Measurements from ENCODE around the gene LRRC19. TPM values are rescaled to one million over a fixed set of nuclear protein-coding genes. Genes with fewer than 3 reads are reported as not detected.
A peak's percentile ranks its signal among the peaks of the same experiment; 100 is the strongest.

Gene LRRC19
- total RNA-seq, 1 experiment from 2014 or later, result not detected

DNA sequence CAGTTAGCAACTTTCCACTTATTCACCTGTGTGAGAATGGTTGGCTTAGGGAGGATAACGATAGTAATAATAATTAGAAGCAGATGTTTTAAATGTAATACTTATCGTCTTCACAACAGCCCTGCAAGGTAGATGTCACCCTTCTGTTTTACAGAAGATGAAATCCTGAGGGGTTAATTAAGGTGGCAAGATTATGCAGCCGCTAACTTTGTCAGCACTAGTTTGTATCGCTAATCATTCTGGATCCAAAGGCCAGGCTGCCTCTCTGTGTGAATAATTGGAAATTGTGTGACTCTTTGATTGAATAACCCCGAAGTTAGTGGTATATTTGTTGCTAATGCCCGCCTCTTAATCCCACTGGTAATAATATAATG is 48.6 kb downstream of the LRRC19 start (continued):
- TF ChIP-seq, protein P1, sequence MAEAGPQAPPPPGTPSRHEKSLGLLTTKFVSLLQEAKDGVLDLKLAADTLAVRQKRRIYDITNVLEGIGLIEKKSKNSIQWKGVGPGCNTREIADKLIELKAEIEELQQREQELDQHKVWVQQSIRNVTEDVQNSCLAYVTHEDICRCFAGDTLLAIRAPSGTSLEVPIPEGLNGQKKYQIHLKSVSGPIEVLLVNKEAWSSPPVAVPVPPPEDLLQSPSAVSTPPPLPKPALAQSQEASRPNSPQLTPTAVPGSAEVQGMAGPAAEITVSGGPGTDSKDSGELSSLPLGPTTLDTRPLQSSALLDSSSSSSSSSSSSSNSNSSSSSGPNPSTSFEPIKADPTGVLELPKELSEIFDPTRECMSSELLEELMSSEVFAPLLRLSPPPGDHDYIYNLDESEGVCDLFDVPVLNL (CRISPR knock-in tag; IDR thresholded peaks at IDR 0.05; ENCODE audit: borderline replicate concordance, low read depth), result no peak
- TF ChIP-seq HMGA2 (CRISPR knock-in tag; IDR thresholded peaks at IDR 0.05) (no peak), NR3C1 (CRISPR knock-in tag; conservative IDR thresholded peaks at IDR 0.05; ENCODE audit: low read depth) (no peak), ELF4 (CRISPR knock-in tag; IDR thresholded peaks at IDR 0.05; ENCODE audit: low read depth) (no peak)
- TF ChIP-seq, protein P2, sequence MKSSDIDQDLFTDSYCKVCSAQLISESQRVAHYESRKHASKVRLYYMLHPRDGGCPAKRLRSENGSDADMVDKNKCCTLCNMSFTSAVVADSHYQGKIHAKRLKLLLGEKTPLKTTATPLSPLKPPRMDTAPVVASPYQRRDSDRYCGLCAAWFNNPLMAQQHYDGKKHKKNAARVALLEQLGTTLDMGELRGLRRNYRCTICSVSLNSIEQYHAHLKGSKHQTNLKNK (CRISPR knock-in tag; IDR thresholded peaks at IDR 0.05), result no peak
- TF ChIP-seq, protein P3, sequence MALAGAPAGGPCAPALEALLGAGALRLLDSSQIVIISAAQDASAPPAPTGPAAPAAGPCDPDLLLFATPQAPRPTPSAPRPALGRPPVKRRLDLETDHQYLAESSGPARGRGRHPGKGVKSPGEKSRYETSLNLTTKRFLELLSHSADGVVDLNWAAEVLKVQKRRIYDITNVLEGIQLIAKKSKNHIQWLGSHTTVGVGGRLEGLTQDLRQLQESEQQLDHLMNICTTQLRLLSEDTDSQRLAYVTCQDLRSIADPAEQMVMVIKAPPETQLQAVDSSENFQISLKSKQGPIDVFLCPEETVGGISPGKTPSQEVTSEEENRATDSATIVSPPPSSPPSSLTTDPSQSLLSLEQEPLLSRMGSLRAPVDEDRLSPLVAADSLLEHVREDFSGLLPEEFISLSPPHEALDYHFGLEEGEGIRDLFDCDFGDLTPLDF (CRISPR knock-in tag; IDR thresholded peaks at IDR 0.05), result no peak

DNA sequence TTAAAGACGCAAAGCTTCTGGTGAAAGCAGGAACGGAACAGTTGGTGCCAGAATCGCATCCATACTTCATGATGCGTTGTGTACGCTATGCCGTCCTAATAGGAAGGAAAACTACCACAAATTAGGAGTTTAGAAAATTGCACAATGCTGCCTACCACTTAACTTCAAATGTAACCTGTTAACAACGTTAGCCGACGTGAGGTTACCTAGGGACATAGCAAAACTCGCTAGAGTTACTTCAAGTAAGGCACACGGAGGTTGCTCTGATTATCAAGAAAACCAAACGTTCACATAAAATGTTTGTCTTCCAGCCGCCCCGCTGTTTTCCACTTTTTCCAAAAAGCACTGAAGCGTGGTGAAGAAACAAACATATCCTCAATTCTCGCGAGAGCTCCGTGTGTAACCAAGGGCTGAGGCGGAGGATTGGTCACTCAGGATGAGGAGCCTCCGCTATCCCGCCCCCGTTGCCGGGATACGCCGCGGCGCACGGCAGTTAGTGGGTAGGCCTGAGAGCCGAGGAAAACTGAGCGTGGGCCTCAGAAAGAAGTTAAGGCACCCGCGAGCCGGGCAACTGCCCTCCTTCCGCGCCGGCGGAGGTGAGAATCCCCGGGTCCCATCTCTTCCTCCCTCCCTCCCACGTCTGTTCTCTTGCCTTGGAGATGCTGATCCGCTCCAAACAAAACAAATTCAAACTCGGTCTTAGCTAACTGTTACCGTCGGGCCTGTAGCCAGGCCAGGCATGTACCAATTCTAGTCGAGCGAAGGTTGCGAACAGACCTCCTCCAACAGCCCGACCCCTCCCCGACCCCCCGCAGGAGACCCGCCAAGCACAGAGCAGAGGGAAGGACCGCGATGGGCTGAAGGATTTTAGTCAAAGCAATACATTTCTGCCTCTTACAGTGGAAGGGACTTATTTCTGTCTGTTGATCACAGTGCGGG is 49.3 kb downstream of the LRRC19 start, which contains the start of gene IFT74:
TSS of gene IFT74 (plus strand) at position 492 of the 939 bp plus-strand sequence. CDS start 5,556 bp downstream, outside the sequence.
- ATAC-seq (peak; percentile 98), DNase-seq (ENCODE audit: low spot score) (peak; percentile 90)
- Mint-ChIP-seq H3K4me3 (peak within 1 kb of the TSS; percentile 90), H3K9me3 (no peaks in the 10 kb centered on the region), H3K4me1 (peaks cover 14% of the 10 kb centered on the region), H3K27me3 (ENCODE audit: low read depth) (no peaks in the 10 kb centered on the region; the same call in 1 of the 2 replicates), H3K36me3 (no peaks in the 10 kb centered on the region), H3K27ac (peak within 1 kb of the TSS; percentile 93)
- ChIA-PET CTCF (interaction anchor here (0.6 to 2.0 kb wide), 6 partner anchors 9 to 269 kb away, joined by 3 to 18 read pairs (median 8); partner anchors contain the start of genes CAAP1 and PLAA), POLR2A (interaction anchor here (1.3 to 2.2 kb wide), 4 partner anchors 9 to 64 kb away, joined by 5 to 12 read pairs (median 10); partner anchors contain the start of genes CAAP1 and PLAA)
- TF ChIP-seq, protein P4, sequence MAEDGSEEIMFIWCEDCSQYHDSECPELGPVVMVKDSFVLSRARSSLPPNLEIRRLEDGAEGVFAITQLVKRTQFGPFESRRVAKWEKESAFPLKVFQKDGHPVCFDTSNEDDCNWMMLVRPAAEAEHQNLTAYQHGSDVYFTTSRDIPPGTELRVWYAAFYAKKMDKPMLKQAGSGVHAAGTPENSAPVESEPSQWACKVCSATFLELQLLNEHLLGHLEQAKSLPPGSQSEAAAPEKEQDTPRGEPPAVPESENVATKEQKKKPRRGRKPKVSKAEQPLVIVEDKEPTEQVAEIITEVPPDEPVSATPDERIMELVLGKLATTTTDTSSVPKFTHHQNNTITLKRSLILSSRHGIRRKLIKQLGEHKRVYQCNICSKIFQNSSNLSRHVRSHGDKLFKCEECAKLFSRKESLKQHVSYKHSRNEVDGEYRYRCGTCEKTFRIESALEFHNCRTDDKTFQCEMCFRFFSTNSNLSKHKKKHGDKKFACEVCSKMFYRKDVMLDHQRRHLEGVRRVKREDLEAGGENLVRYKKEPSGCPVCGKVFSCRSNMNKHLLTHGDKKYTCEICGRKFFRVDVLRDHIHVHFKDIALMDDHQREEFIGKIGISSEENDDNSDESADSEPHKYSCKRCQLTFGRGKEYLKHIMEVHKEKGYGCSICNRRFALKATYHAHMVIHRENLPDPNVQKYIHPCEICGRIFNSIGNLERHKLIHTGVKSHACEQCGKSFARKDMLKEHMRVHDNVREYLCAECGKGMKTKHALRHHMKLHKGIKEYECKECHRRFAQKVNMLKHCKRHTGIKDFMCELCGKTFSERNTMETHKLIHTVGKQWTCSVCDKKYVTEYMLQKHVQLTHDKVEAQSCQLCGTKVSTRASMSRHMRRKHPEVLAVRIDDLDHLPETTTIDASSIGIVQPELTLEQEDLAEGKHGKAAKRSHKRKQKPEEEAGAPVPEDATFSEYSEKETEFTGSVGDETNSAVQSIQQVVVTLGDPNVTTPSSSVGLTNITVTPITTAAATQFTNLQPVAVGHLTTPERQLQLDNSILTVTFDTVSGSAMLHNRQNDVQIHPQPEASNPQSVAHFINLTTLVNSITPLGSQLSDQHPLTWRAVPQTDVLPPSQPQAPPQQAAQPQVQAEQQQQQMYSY (CRISPR knock-in tag; IDR thresholded peaks at IDR 0.05), result peak; percentile 69
- TF ChIP-seq FOXK1 (CRISPR knock-in tag; IDR thresholded peaks at IDR 0.05) (peak; percentile 59), NFYB (CRISPR knock-in tag; conservative IDR thresholded peaks at IDR 0.05; ENCODE audit: low read depth) (peak; percentile 61), CREM (CRISPR knock-in tag; IDR thresholded peaks at IDR 0.05) (no peak), RORB (CRISPR knock-in tag; IDR thresholded peaks at IDR 0.05) (no peak), SP1 (CRISPR knock-in tag; conservative IDR thresholded peaks at IDR 0.05) (no peak; the same call in 1 of the 2 replicates), FOXP1 (CRISPR knock-in tag; IDR thresholded peaks at IDR 0.05; ENCODE audit: borderline replicate concordance) (0 out of 2 replicates have a peak, but pooled peaks have one; percentile 27), GABPB1 (CRISPR knock-in tag; IDR thresholded peaks at IDR 0.05) (no peak; the same call in 1 of the 2 replicates), TP53 (CRISPR knock-in tag; IDR thresholded peaks at IDR 0.05) (0 out of 2 replicates have a peak, but pooled peaks have one; percentile 21)
- TF ChIP-seq, protein P5, sequence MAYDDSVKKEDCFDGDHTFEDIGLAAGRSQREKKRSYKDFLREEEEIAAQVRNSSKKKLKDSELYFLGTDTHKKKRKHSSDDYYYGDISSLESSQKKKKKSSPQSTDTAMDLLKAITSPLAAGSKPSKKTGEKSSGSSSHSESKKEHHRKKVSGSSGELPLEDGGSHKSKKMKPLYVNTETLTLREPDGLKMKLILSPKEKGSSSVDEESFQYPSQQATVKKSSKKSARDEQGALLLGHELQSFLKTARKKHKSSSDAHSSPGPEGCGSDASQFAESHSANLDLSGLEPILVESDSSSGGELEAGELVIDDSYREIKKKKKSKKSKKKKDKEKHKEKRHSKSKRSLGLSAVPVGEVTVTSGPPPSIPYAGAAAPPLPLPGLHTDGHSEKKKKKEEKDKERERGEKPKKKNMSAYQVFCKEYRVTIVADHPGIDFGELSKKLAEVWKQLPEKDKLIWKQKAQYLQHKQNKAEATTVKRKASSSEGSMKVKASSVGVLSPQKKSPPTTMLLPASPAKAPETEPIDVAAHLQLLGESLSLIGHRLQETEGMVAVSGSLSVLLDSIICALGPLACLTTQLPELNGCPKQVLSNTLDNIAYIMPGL (CRISPR knock-in tag; IDR thresholded peaks at IDR 0.05), result 0 out of 2 replicates have a peak, but pooled peaks have one; percentile 67
- TF ChIP-seq, protein P6, sequence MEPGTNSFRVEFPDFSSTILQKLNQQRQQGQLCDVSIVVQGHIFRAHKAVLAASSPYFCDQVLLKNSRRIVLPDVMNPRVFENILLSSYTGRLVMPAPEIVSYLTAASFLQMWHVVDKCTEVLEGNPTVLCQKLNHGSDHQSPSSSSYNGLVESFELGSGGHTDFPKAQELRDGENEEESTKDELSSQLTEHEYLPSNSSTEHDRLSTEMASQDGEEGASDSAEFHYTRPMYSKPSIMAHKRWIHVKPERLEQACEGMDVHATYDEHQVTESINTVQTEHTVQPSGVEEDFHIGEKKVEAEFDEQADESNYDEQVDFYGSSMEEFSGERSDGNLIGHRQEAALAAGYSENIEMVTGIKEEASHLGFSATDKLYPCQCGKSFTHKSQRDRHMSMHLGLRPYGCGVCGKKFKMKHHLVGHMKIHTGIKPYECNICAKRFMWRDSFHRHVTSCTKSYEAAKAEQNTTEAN (CRISPR knock-in tag; IDR thresholded peaks at IDR 0.05), result no peak
- TF ChIP-seq, protein P7, sequence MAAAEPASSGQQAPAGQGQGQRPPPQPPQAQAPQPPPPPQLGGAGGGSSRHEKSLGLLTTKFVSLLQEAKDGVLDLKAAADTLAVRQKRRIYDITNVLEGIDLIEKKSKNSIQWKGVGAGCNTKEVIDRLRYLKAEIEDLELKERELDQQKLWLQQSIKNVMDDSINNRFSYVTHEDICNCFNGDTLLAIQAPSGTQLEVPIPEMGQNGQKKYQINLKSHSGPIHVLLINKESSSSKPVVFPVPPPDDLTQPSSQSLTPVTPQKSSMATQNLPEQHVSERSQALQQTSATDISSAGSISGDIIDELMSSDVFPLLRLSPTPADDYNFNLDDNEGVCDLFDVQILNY (CRISPR knock-in tag; IDR thresholded peaks at IDR 0.05), result peak; percentile 34; the same call in 1 of the 2 replicates
- TF ChIP-seq, protein P8, sequence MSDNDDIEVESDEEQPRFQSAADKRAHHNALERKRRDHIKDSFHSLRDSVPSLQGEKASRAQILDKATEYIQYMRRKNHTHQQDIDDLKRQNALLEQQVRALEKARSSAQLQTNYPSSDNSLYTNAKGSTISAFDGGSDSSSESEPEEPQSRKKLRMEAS (CRISPR knock-in tag; IDR thresholded peaks at IDR 0.05), result peak; percentile 59
- TF ChIP-seq, protein P9, sequence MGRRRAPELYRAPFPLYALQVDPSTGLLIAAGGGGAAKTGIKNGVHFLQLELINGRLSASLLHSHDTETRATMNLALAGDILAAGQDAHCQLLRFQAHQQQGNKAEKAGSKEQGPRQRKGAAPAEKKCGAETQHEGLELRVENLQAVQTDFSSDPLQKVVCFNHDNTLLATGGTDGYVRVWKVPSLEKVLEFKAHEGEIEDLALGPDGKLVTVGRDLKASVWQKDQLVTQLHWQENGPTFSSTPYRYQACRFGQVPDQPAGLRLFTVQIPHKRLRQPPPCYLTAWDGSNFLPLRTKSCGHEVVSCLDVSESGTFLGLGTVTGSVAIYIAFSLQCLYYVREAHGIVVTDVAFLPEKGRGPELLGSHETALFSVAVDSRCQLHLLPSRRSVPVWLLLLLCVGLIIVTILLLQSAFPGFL (CRISPR knock-in tag; IDR thresholded peaks at IDR 0.05; ENCODE audit: borderline replicate concordance), result no peak
